ENCODE results near the gene TRPC3.

GRCh38 chr4:121923306-121923705, 28.6 kb downstream of the TRPC3 start:
- TF ChIP-seq POLR2A (IDR thresholded peaks at IDR 0.05): no peak
- TF ChIP-seq CTCF (IDR thresholded peaks at IDR 0.05): no peak
